K562 (cell line): ENCODE measurements around the gene TNRC6B. TPM values are rescaled to one million over a fixed set of nuclear protein-coding genes. Genes with fewer than 3 reads are reported as not detected.

Experiments used
- CBFA2T3 ChIP-seq: fragments of 450-650 bp; IDR thresholded peaks from 2 replicates; pipeline ENCODE4 v1.6.1; 2017
- ETV6 ChIP-seq, 3 experiments: fragments of 150-350 bp in 1 of 3; sonication (generic) in 1 of 3; formaldehyde crosslinking in 1 of 3; IDR thresholded peaks; 2 replicates each; pipeline versions ENCODE4 v1.6.1 to v1.8.0; 2014 to 2022; ENCODE audit warnings: borderline replicate concordance in 2 of 3, low read depth in 2 of 3, antibody characterized with exemption in 1 of 3, low read length in 1 of 3, mild to moderate bottlenecking in 1 of 3, missing genetic modification reagents in 1 of 3
- EZH2 ChIP-seq: IDR thresholded peaks from 2 replicates; pipeline ENCODE4 v1.6.1; 2012; ENCODE audit warnings: low read depth, mild to moderate bottlenecking, inconsistent platforms, low read length, borderline replicate concordance
- MTA3 ChIP-seq: fragments of 450-650 bp; formaldehyde crosslinking; IDR thresholded peaks from 2 replicates; pipeline ENCODE4 v1.6.1; 2017; ENCODE audit warnings: mild to moderate bottlenecking, borderline replicate concordance
- NONO ChIP-seq, 2 experiments: fragments of 200-400 bp in 1 of 2; fragments of 450-650 bp in 1 of 2; formaldehyde crosslinking in 1 of 2; IDR thresholded peaks; 2 replicates each; pipeline ENCODE4 v1.6.1; 2017; ENCODE audit warnings: low read depth in 2 of 2, mild to moderate bottlenecking in 2 of 2, moderate library complexity in 2 of 2, low read length in 1 of 2
- NR2C2 ChIP-seq, 2 experiments: fragments of 200-800 bp in 1 of 2; sonication (Bioruptor generic) in 1 of 2; sonication (generic) in 1 of 2; formaldehyde crosslinking in 1 of 2; IDR thresholded peaks; 2 replicates each; pipeline versions ENCODE4 v1.6.1 to v1.8.0; 2016 to 2022; ENCODE audit warnings: mild to moderate bottlenecking in 1 of 2, missing compliant biosample characterization in 1 of 2, missing genetic modification characterization in 1 of 2, missing genetic modification reagents in 1 of 2
- PKNOX1 ChIP-seq: fragments of 450-650 bp; IDR thresholded peaks from 2 replicates; pipeline ENCODE4 v1.6.1; 2016
- RFX7 ChIP-seq: fragments of 250-450 bp; sonication (Bioruptor Pico); IDR thresholded peaks from 2 replicates; pipeline ENCODE4 v1.5.1; 2021; ENCODE audit warnings: mild to moderate bottlenecking
- polyA plus RNA-seq, 8 experiments: library from polyadenylated mRNA; depleted of rRNA in 4 of 8; stranded (reverse) in 5 of 8; unstranded in 3 of 8; fragments of >200 nt; fragmentation: Nextera tagmentation in 2 of 8; fragmentation: Illumina TruSeq in 1 of 8; extraction: Ambion mirVana in 2 of 8; extraction: Trizol in 1 of 8; gene quantifications; 2 replicates each; pipeline versions ENCODE4 v1.2.1 to v1.2.3, GENCODE V29; 2011 to 2014; ENCODE audit warnings: inconsistent platforms in 1 of 8, missing spikeins in 1 of 8
- total RNA-seq, 7 experiments: library from RNA; depleted of rRNA in 6 of 7; stranded (reverse); fragments of >200 nt in 6 of 7; fragmentation: Illumina TruSeq in 2 of 7; extraction: Trizol in 2 of 7; gene quantifications; 2 replicates each; pipeline versions ENCODE4 v1.2.1 to v1.2.3, GENCODE V29; 2011 to 2021; ENCODE audit warnings: low replicate concordance in 1 of 7
- TF ChIP-seq, protein P1 (sequence below): fragments of 450-650 bp; conservative IDR thresholded peaks from 2 replicates; pipeline ENCODE4 v1.6.1; 2016; ENCODE audit warnings: missing genetic modification characterization, low read depth, mild to moderate bottlenecking, control low read depth, missing compliant biosample characterization
- TF ChIP-seq, protein P2 (sequence below): fragments of 450-650 bp; IDR thresholded peaks from 2 replicates; pipeline ENCODE4 v1.6.1; 2016; ENCODE audit warnings: mild to moderate bottlenecking, moderate library complexity

The TNRC6B gene
- total and polyA plus RNA-seq, 9 of the 15 experiments (the other 6 are each of a cell fraction or from before 2014, with no cell fraction given), result 0.96 to 18.8 (median 10.8) TPM

- TF ChIP-seq PKNOX1, result 0 out of 2 replicates have a peak, but pooled peaks have one; percentile 15
- TF ChIP-seq, protein P1, sequence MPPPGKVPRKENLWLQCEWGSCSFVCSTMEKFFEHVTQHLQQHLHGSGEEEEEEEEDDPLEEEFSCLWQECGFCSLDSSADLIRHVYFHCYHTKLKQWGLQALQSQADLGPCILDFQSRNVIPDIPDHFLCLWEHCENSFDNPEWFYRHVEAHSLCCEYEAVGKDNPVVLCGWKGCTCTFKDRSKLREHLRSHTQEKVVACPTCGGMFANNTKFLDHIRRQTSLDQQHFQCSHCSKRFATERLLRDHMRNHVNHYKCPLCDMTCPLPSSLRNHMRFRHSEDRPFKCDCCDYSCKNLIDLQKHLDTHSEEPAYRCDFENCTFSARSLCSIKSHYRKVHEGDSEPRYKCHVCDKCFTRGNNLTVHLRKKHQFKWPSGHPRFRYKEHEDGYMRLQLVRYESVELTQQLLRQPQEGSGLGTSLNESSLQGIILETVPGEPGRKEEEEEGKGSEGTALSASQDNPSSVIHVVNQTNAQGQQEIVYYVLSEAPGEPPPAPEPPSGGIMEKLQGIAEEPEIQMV (tag), result no peak
- no peak for TF ChIP-seq ETV6 (IDR thresholded peaks at IDR 0.05; ENCODE audit: borderline replicate concordance in 1 of 2, low read depth in 2 of 2, low read length in 1 of 2)
- TF ChIP-seq ETV6 (CRISPR knock-in tag; IDR thresholded peaks at IDR 0.05; ENCODE audit: borderline replicate concordance), result no peak
- TF ChIP-seq CBFA2T3, result no peak
- TF ChIP-seq NONO (IDR thresholded peaks at IDR 0.05; ENCODE audit: low read depth in 2 of 2, low read length in 1 of 2), result no peak
- TF ChIP-seq RFX7, result no peak
- 0 out of 2 replicates have a peak, but pooled peaks have one; percentile 12 for TF ChIP-seq MTA3
- no peak for TF ChIP-seq NR2C2 (CRISPR knock-in tag; IDR thresholded peaks at IDR 0.05)
- TF ChIP-seq NR2C2 (tag; IDR thresholded peaks at IDR 0.05), result no peak
- TF ChIP-seq, protein P2, sequence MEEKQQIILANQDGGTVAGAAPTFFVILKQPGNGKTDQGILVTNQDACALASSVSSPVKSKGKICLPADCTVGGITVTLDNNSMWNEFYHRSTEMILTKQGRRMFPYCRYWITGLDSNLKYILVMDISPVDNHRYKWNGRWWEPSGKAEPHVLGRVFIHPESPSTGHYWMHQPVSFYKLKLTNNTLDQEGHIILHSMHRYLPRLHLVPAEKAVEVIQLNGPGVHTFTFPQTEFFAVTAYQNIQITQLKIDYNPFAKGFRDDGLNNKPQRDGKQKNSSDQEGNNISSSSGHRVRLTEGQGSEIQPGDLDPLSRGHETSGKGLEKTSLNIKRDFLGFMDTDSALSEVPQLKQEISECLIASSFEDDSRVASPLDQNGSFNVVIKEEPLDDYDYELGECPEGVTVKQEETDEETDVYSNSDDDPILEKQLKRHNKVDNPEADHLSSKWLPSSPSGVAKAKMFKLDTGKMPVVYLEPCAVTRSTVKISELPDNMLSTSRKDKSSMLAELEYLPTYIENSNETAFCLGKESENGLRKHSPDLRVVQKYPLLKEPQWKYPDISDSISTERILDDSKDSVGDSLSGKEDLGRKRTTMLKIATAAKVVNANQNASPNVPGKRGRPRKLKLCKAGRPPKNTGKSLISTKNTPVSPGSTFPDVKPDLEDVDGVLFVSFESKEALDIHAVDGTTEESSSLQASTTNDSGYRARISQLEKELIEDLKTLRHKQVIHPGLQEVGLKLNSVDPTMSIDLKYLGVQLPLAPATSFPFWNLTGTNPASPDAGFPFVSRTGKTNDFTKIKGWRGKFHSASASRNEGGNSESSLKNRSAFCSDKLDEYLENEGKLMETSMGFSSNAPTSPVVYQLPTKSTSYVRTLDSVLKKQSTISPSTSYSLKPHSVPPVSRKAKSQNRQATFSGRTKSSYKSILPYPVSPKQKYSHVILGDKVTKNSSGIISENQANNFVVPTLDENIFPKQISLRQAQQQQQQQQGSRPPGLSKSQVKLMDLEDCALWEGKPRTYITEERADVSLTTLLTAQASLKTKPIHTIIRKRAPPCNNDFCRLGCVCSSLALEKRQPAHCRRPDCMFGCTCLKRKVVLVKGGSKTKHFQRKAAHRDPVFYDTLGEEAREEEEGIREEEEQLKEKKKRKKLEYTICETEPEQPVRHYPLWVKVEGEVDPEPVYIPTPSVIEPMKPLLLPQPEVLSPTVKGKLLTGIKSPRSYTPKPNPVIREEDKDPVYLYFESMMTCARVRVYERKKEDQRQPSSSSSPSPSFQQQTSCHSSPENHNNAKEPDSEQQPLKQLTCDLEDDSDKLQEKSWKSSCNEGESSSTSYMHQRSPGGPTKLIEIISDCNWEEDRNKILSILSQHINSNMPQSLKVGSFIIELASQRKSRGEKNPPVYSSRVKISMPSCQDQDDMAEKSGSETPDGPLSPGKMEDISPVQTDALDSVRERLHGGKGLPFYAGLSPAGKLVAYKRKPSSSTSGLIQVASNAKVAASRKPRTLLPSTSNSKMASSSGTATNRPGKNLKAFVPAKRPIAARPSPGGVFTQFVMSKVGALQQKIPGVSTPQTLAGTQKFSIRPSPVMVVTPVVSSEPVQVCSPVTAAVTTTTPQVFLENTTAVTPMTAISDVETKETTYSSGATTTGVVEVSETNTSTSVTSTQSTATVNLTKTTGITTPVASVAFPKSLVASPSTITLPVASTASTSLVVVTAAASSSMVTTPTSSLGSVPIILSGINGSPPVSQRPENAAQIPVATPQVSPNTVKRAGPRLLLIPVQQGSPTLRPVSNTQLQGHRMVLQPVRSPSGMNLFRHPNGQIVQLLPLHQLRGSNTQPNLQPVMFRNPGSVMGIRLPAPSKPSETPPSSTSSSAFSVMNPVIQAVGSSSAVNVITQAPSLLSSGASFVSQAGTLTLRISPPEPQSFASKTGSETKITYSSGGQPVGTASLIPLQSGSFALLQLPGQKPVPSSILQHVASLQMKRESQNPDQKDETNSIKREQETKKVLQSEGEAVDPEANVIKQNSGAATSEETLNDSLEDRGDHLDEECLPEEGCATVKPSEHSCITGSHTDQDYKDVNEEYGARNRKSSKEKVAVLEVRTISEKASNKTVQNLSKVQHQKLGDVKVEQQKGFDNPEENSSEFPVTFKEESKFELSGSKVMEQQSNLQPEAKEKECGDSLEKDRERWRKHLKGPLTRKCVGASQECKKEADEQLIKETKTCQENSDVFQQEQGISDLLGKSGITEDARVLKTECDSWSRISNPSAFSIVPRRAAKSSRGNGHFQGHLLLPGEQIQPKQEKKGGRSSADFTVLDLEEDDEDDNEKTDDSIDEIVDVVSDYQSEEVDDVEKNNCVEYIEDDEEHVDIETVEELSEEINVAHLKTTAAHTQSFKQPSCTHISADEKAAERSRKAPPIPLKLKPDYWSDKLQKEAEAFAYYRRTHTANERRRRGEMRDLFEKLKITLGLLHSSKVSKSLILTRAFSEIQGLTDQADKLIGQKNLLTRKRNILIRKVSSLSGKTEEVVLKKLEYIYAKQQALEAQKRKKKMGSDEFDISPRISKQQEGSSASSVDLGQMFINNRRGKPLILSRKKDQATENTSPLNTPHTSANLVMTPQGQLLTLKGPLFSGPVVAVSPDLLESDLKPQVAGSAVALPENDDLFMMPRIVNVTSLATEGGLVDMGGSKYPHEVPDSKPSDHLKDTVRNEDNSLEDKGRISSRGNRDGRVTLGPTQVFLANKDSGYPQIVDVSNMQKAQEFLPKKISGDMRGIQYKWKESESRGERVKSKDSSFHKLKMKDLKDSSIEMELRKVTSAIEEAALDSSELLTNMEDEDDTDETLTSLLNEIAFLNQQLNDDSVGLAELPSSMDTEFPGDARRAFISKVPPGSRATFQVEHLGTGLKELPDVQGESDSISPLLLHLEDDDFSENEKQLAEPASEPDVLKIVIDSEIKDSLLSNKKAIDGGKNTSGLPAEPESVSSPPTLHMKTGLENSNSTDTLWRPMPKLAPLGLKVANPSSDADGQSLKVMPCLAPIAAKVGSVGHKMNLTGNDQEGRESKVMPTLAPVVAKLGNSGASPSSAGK, result no peak
- no peak for TF ChIP-seq EZH2
Measured at GRCh38 chr22:40329466-40329865, 151.7 kb downstream of the TNRC6B start (continued).
